Measurements from ENCODE around the gene MTCH1.

MTCH1 gene

GRCh38 chr6:36969988-36970891 lies 15.8 kb downstream of the MTCH1 start:
- TF ChIP-seq CTCF (IDR thresholded peaks at IDR 0.05; ENCODE audit: low read depth, low read length): no peak
- no peak for DNase-seq (ENCODE audit: low read depth in 2 of 2)

DNA sequence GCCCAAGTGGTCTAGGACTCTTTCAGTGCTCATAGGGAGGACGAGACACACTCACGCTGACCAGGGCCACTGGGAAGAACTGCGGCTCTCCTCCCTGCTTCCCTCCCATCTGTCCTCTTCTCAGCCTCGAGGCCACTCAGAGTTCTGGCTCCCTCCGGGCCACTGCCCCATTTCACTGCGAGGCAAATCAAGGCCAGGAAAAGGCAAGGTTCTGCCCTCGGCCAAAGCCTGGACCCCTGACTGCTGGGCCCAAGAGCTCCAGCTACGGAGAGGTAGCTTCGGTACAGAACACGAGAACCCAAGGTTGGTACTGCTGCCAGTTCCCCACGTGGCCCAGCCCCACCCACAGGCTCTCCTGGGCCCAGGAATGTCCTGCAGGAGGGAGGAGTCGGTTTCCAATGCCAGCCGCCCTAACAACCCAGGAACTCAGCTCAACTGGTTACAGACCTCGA lies 16.7 kb downstream of the MTCH1 start:
- no peak overlapping the region for H3K4me3 ChIP-seq (replicated peaks in 1 of 2; ENCODE audit: low read depth in 2 of 2, low read length in 2 of 2)
- no peak for TF ChIP-seq CTCF (IDR thresholded peaks at IDR 0.05; ENCODE audit: low read depth, low read length)
- no peak for DNase-seq (ENCODE audit: low read depth in 2 of 2)

More at GRCh38 chr6:36969988-36970891, 15.8 kb downstream of the MTCH1 start:
- H3K4me3 ChIP-seq (replicated peaks in 1 of 2; ENCODE audit: low read depth in 2 of 2, low read length in 2 of 2): no peak overlapping the region

GRCh38 chr6:36968266-36968977 lies 17.6 kb downstream of the MTCH1 start:
- H3K4me3 ChIP-seq (replicated peaks in 1 of 2; ENCODE audit: low read depth in 2 of 2, low read length in 2 of 2): no peak overlapping the region
- DNase-seq (ENCODE audit: low read depth in 2 of 2): peak in 1 of 2 donors; percentile 36
- no peak for TF ChIP-seq CTCF (IDR thresholded peaks at IDR 0.05; ENCODE audit: low read depth, low read length)

DNA sequence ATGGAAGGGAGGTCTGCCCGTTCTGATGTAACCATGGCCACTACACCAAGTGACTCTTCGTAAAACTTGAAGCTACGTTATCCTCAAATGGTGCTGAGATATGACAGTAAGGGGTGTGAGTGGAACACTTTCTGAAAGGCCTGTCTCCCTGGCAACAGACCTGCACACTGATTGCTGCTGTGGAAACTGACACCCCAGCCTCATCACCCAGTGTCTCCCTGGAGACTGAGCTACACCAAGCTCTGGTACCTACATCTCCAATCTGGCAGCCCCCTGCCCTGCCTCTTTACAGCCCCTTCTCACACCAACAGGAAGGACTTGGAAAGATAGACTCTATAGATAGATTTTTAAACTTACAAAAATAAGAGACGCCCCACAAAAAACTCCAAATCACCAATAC lies 18.2 kb downstream of the MTCH1 start:
- TF ChIP-seq CTCF (IDR thresholded peaks at IDR 0.05; ENCODE audit: low read depth, low read length): no peak
- H3K4me3 ChIP-seq (replicated peaks in 1 of 2; ENCODE audit: low read depth in 2 of 2, low read length in 2 of 2): no peak overlapping the region
- DNase-seq (ENCODE audit: low read depth in 2 of 2): no peak

DNA sequence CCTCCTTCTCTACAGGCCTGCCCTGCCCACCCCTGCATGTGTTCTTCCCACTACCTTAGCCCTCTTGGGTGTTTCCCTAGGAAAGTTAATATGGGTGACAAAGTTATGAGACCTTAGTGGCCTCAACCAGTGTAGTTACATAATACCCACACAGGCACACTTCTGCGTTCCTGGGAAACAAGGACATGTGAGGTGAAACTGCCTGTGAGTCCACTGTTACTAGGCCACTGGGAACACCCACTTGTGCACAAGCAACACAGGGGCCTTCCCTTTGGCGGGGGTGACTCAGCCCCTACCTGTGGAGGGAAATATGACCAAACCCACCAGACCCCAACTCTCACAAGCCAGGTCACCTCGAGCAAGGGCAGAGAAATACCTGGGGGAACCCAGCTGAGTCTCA lies 18.7 kb downstream of the MTCH1 start:
- TF ChIP-seq CTCF (IDR thresholded peaks at IDR 0.05; ENCODE audit: low read depth, low read length): no peak
- H3K4me3 ChIP-seq (replicated peaks in 1 of 2; ENCODE audit: low read depth in 2 of 2, low read length in 2 of 2): no peak overlapping the region
- DNase-seq (ENCODE audit: low read depth in 2 of 2): no peak

- no peak overlapping the region for H3K4me3 ChIP-seq (replicated peaks in 1 of 2; ENCODE audit: low read depth in 2 of 2, low read length in 2 of 2)
- DNase-seq (ENCODE audit: low read depth in 2 of 2): no peak
- no peak for TF ChIP-seq CTCF (IDR thresholded peaks at IDR 0.05; ENCODE audit: low read depth, low read length)
Observed at GRCh38 chr6:36964908-36965307, 21.1 kb downstream of the MTCH1 start.
